Transverse colon (tissue), 4 donors: Measurements from ENCODE around the gene RAPGEF5. TPM values are rescaled to one million over a fixed set of nuclear protein-coding genes. Genes with fewer than 3 reads are reported as not detected.

Source experiments
- DNase-seq: peaks from one replicate; pipeline ENCODE4 v3.0.0-alpha.2; 2019
- H3K27ac ChIP-seq, 4 donors: fragments of 200-600 bp; sonication (generic); 2 replicates each; pipeline ENCODE4 v1.5.1; 2016 to 2018; ENCODE audit warnings: inconsistent platforms in 4 of 4
- H3K27me3 ChIP-seq: fragments of 200-600 bp; sonication (generic); 2 replicates; pipeline ENCODE4 v1.5.1; 2017; ENCODE audit warnings: inconsistent platforms
- H3K36me3 ChIP-seq, 4 donors: fragments of 200-600 bp; sonication (generic); 2 replicates each; pipeline ENCODE4 v1.5.1; 2017 to 2019; ENCODE audit warnings: inconsistent platforms in 4 of 4
- H3K4me1 ChIP-seq, 4 donors: fragments of 200-600 bp; sonication (generic); 2 replicates each; pipeline ENCODE4 v1.5.1; 2017 to 2020; ENCODE audit warnings: inconsistent platforms in 4 of 4
- H3K4me3 ChIP-seq, 4 donors: fragments of 200-600 bp; sonication (generic); 1 replicate in 1 of 4; 2 replicates in 3 of 4; pipeline versions ENCODE4 v1.5.1 to v1.6.1; 2017 to 2019; ENCODE audit warnings: inconsistent platforms in 4 of 4
- H3K9me3 ChIP-seq, 2 donors: fragments of 200-600 bp; sonication (generic); 2 replicates each; pipeline ENCODE4 v1.5.1; 2017 to 2019; ENCODE audit warnings: inconsistent platforms in 2 of 2
- EP300 ChIP-seq: sonication (generic); formaldehyde crosslinking; IDR thresholded peaks from one replicate; pipeline ENCODE4 v1.6.1; 2017; ENCODE audit warnings: antibody characterized with exemption, low read depth
- POLR2A ChIP-seq: fragments of 450-650 bp; IDR thresholded peaks from one replicate; pipeline ENCODE4 v1.6.1; 2016; ENCODE audit warnings: antibody characterized with exemption, mild to moderate bottlenecking, moderate library complexity
- POLR2AphosphoS5 ChIP-seq, 3 donors: sonication (generic); formaldehyde crosslinking; IDR thresholded peaks; one replicate each; pipeline ENCODE4 v1.6.1; 2016; ENCODE audit warnings: antibody characterized with exemption in 3 of 3
- WGBS, 2 donors: methylation state at CpG; one replicate each; pipeline ENCODE4 v1.1.5; 2018; ENCODE audit warnings: low coverage in 1 of 2; 5-methylcytosine and 5-hydroxymethylcytosine counted together
- in situ Hi-C, 4 donors: fragments of 200-750 bp; cut with MboI; loops; one replicate each; pipeline versions ENCODE4 v1.15.0 to v1.15.1; 2017; ENCODE audit warnings: low sequenced_read_pairs in 3 of 4, low pct_ligation_motif_present in 1 of 4, low pct_unique_long_range_greater_than_20kb in 1 of 4
- intact Hi-C: fragments of 100-400 bp; cut with DNase I; formaldehyde crosslinking; loops from one replicate; pipeline ENCODE4 v1.15.1; 2023; ENCODE audit warnings: low total_unique reads
- total RNA-seq, 4 donors: library from RNA; depleted of rRNA; stranded (reverse); fragments of >200 nt; gene quantifications; one replicate each; pipeline ENCODE4 v1.1.0, GENCODE V29; 2016
- TF ChIP-seq, protein P1 (sequence below), 5 experiments: fragments of 200-600 bp in 3 of 5; fragments of 450-650 bp in 2 of 5; sonication (generic) in 3 of 5; IDR thresholded peaks; 1 replicate in 2 of 5; 2 replicates in 3 of 5; pipeline ENCODE4 v1.5.1; 2016 to 2017; ENCODE audit warnings: antibody characterized with exemption in 5 of 5, inconsistent platforms in 3 of 5, mild to moderate bottlenecking in 2 of 5, moderate library complexity in 1 of 5

The RAPGEF5 gene
- total RNA-seq, 4 donors from 2014 or later, result 82.3 to 112 (median 100) TPM

DNA sequence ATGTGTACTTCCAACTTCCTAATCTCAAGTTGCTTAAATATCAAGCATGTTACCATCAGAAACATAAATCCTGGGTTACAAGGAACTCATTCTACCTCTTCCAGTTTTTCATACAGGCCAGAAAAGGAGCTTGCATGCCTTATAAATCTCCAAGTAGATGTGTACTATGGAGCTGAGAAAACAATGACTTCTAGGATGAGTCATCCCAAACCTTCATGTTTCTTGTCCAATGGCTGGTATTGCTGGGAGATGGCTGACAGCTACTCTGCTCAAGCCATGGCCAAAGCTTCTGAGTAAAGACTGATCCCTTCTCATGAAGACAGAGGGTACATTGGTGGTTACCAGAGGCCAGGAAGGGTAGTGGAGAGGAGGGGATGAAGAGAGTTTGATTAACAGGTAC is 8.6 kb downstream of the RAPGEF5 start:
- no peak for DNase-seq
- intact Hi-C loops (no loop called here), in situ Hi-C loops (no loop called here)
- Histone ChIP-seq H3K4me3 (no peak overlapping the region), H3K4me1 (peaks cover 0 to 49% (median 15%) of the 10 kb centered on the region in 4 donors), H3K27ac (peak overlapping the region in 1 of 4 donors; percentile 16), H3K36me3 (no peaks in the 10 kb centered on the region), H3K9me3 (no peaks in the 10 kb centered on the region), H3K27me3 (no peaks in the 10 kb centered on the region)
- TF ChIP-seq, protein P1, sequence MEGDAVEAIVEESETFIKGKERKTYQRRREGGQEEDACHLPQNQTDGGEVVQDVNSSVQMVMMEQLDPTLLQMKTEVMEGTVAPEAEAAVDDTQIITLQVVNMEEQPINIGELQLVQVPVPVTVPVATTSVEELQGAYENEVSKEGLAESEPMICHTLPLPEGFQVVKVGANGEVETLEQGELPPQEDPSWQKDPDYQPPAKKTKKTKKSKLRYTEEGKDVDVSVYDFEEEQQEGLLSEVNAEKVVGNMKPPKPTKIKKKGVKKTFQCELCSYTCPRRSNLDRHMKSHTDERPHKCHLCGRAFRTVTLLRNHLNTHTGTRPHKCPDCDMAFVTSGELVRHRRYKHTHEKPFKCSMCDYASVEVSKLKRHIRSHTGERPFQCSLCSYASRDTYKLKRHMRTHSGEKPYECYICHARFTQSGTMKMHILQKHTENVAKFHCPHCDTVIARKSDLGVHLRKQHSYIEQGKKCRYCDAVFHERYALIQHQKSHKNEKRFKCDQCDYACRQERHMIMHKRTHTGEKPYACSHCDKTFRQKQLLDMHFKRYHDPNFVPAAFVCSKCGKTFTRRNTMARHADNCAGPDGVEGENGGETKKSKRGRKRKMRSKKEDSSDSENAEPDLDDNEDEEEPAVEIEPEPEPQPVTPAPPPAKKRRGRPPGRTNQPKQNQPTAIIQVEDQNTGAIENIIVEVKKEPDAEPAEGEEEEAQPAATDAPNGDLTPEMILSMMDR (IDR thresholded peaks at IDR 0.05), result no peak

DNA sequence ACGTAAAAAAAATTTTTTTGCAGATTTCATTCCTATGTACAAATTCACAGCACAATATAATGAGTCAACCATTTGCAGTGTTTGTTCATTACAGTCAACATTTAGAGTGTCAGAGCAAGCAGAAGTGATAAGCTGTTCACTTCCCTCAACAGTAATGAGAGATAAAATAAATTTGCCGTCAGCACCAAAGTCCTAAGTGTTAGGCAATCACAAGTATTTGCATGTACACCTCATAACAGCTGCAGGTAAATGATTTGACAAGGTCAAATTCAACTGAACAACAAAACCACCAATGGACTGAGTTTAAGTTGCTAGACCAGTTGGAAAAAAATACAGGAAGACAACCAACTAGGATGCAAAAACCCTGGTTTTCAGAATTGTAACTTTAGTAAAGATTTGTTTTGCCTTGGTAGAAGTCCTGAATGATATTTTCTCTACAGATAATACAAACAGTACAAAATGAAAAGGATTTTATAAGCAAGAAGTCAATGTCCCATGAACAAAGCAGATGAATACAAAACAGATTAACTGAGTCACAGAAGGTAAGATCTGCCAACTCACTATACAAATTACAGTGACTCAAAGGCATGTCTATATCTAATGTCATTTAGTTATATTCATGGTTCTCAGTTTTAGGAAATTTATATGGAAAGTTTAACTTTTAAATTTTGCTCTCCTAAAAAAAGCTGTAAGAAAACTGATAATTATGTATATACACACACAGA is 10.4 kb downstream of the RAPGEF5 start:
- no peaks in the 10 kb centered on the region for H3K27me3 ChIP-seq
- no peak for DNase-seq
- H3K36me3 ChIP-seq, result no peaks in the 10 kb centered on the region
- TF ChIP-seq POLR2AphosphoS5 (IDR thresholded peaks at IDR 0.05) (peak in 2 of 3 donors; percentile 44 to 75), EP300 (no peak)
- TF ChIP-seq, protein P1 (IDR thresholded peaks at IDR 0.05), result no peak
- in situ Hi-C loops, result no loop called here
- peak overlapping the region; percentile 62 to 76 (median 70) for H3K27ac ChIP-seq
- 20 to 49% methylated on average over 1 to 2 of the region's 2 CpGs for WGBS, 2 donors
- peaks cover 0 to 42% (median 10%) of the 10 kb centered on the region in 4 donors for H3K4me1 ChIP-seq
- no peaks in the 10 kb centered on the region for H3K9me3 ChIP-seq
- H3K4me3 ChIP-seq, result no peak overlapping the region
- intact Hi-C loops, result no loop called here

DNA sequence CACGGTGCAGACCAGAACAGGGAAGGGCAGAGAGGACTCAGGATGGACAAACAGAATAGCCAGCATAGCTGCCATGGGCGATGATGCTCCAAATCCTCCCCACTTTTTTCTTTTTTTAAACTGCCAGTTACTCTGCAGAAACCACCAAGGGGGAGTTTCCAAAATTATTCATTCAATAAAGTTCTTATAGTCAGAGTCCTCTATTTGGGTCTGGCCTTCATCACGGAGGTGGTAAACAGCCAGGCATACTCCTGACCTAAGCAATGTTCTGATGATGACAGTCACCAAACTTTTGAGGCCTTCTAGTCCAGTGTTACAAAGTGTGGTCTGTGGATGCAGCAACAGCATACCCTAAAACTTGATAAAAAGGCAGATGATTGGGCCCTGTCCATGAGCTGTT is 12.3 kb downstream of the RAPGEF5 start:
- in situ Hi-C loops (no loop called here), intact Hi-C loops (no loop called here)
- 73 to 75% methylated on average over 1 to 3 of the region's 3 CpGs for WGBS, 2 donors
- TF ChIP-seq POLR2AphosphoS5 (IDR thresholded peaks at IDR 0.05) (no peak), POLR2A (no peak), EP300 (no peak)
- TF ChIP-seq, protein P1 (IDR thresholded peaks at IDR 0.05), result no peak
- Histone ChIP-seq H3K27ac (no peak overlapping the region), H3K4me1 (peaks cover 0 to 33% (median 12%) of the 10 kb centered on the region in 4 donors), H3K4me3 (no peak overlapping the region), H3K27me3 (no peaks in the 10 kb centered on the region), H3K36me3 (no peaks in the 10 kb centered on the region), H3K9me3 (no peaks in the 10 kb centered on the region)
- no peak for DNase-seq

DNA sequence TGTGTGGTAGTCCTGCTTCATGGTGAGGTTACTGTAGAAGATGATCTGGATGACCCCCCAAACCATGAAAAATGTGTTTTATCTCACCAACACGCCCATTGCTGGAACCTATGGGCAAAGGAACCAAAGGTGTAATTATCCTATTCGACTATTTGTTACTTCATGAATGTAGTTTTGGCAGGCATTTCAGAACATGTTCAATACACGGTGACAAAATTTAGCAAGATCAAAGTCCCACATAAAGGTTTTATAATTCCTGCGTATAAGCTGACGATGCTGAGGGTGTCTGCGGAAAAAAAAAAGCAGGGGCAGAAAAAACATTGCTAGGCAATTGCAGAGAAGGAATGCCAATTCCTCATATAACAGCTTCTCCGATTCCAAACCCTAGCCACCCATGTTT is 13.3 kb downstream of the RAPGEF5 start:
- Histone ChIP-seq H3K4me3 (no peak overlapping the region), H3K36me3 (no peaks in the 10 kb centered on the region), H3K4me1 (peaks cover 0 to 36% (median 12%) of the 10 kb centered on the region in 4 donors), H3K27me3 (no peaks in the 10 kb centered on the region), H3K9me3 (no peaks in the 10 kb centered on the region), H3K27ac (no peak overlapping the region)
- WGBS, 2 donors, result 71 to 80% methylated on average over 6 to 7 of the region's 7 CpGs
- DNase-seq, result no peak
- in situ Hi-C loops (no loop called here), intact Hi-C loops (no loop called here)
- TF ChIP-seq, protein P1 (IDR thresholded peaks at IDR 0.05), result no peak
- TF ChIP-seq EP300 (no peak), POLR2A (no peak), POLR2AphosphoS5 (IDR thresholded peaks at IDR 0.05) (no peak)
